ENCODE results near the gene IL10RB. TPM values are rescaled to one million over a fixed set of nuclear protein-coding genes. Genes with fewer than 3 reads are reported as not detected.

The IL10RB gene
- total and polyA plus RNA-seq, 10 of the 15 experiments (the other 5 are each of a cell fraction or from before 2014, with no cell fraction given): 15.0 to 55.1 (median 34.9) TPM

DNA sequence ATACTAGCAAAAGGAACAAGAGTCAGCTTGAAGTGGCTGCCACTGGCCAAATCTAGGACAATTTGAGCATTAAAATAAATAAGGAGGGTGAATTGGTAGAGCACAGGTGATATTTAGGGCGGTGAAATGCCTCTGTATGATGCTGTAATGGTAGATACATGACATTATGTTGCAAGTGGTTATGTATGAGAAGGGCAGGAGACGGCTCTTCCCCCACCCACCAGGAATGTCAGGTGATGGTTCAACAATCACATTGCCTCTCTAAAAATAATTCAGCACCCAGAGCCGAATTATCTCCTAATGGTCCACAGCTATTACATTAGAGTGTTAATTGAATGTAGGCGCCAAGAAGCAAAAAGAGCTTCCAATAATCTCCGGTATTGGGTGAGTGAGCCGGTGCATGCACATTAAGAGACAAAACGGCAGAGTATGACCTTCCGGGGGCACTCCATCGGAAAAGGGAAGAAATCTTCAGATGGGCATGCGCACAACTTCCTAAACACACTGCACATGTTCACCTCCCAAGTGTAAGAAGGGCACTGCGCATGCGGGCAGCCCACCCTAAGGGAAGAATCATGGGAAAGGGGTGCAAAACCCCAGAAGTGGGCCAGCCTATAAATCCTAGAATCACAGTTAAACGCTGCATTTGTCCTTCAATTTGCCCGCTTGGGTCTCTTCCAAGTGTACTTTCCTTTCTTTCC lies 51.8 kb downstream of the IL10RB start (continued):
- TF ChIP-seq, protein P1, sequence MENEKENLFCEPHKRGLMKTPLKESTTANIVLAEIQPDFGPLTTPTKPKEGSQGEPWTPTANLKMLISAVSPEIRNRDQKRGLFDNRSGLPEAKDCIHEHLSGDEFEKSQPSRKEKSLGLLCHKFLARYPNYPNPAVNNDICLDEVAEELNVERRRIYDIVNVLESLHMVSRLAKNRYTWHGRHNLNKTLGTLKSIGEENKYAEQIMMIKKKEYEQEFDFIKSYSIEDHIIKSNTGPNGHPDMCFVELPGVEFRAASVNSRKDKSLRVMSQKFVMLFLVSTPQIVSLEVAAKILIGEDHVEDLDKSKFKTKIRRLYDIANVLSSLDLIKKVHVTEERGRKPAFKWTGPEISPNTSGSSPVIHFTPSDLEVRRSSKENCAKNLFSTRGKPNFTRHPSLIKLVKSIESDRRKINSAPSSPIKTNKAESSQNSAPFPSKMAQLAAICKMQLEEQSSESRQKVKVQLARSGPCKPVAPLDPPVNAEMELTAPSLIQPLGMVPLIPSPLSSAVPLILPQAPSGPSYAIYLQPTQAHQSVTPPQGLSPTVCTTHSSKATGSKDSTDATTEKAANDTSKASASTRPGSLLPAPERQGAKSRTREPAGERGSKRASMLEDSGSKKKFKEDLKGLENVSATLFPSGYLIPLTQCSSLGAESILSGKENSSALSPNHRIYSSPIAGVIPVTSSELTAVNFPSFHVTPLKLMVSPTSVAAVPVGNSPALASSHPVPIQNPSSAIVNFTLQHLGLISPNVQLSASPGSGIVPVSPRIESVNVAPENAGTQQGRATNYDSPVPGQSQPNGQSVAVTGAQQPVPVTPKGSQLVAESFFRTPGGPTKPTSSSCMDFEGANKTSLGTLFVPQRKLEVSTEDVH (IDR thresholded peaks at IDR 0.05; ENCODE audit: low read depth, partially characterized antibody): no peak
- TF ChIP-seq SREBF1 (IDR thresholded peaks at IDR 0.05; ENCODE audit: low read length) (no peak), RELA (IDR thresholded peaks at IDR 0.05; ENCODE audit: borderline replicate concordance, partially characterized antibody) (no peak), BCLAF1 (IDR thresholded peaks at IDR 0.05) (no peak), BCL3 (IDR thresholded peaks at IDR 0.05; ENCODE audit: borderline replicate concordance, insufficient read depth, low read depth, low read length, poor library complexity, severe bottlenecking) (no peak), POU2F2 (IDR thresholded peaks at IDR 0.05; ENCODE audit: borderline replicate concordance, low read depth, low read length) (no peak), SMARCA5 (IDR thresholded peaks at IDR 0.05) (no peak), SUPT20H (IDR thresholded peaks at IDR 0.05; ENCODE audit: borderline replicate concordance, control insufficient read depth, low read depth, low read length) (no peak), SIX5 (IDR thresholded peaks at IDR 0.05; ENCODE audit: low read depth, low read length, severe bottlenecking) (no peak), MYB (IDR thresholded peaks at IDR 0.05; ENCODE audit: borderline replicate concordance, low read depth, low read length) (no peak), BMI1 (IDR thresholded peaks at IDR 0.05; ENCODE audit: borderline replicate concordance) (no peak), ZZZ3 (IDR thresholded peaks at IDR 0.05; ENCODE audit: control insufficient read depth, insufficient read length, low read depth) (no peak), NR2C2 (IDR thresholded peaks at IDR 0.05; ENCODE audit: borderline replicate concordance, control insufficient read depth, insufficient read length, low read depth) (no peak), FOXM1 (IDR thresholded peaks at IDR 0.05; ENCODE audit: low read depth, low read length) (no peak), ESRRA (IDR thresholded peaks at IDR 0.05; ENCODE audit: low read length) (no peak), BACH1 (IDR thresholded peaks at IDR 0.05; ENCODE audit: borderline replicate concordance) (no peak)
- TF ChIP-seq, protein P2, sequence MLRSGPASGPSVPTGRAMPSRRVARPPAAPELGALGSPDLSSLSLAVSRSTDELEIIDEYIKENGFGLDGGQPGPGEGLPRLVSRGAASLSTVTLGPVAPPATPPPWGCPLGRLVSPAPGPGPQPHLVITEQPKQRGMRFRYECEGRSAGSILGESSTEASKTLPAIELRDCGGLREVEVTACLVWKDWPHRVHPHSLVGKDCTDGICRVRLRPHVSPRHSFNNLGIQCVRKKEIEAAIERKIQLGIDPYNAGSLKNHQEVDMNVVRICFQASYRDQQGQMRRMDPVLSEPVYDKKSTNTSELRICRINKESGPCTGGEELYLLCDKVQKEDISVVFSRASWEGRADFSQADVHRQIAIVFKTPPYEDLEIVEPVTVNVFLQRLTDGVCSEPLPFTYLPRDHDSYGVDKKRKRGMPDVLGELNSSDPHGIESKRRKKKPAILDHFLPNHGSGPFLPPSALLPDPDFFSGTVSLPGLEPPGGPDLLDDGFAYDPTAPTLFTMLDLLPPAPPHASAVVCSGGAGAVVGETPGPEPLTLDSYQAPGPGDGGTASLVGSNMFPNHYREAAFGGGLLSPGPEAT (IDR thresholded peaks at IDR 0.05; ENCODE audit: low read depth): no peak
